Fibroblast of mammary gland (primary cell): ENCODE measurements around the gene LAT.
"Not testable (repeated sequence)": the region's sequence is repeated elsewhere in the genome, so short reads cannot be mapped to it uniquely, and the experiment has no call there.

Experiments used
- DNase-seq: peaks from one replicate; pipeline ENCODE4 v3.0.0-alpha.2; 2010; ENCODE audit warnings: low read depth
- H3K4me3 ChIP-seq: 2 replicates; pipeline ENCODE4 v1.5.1; 2011; ENCODE audit warnings: low read depth, mild to moderate bottlenecking, low read length, moderate library complexity; ENCODE audit not compliant: control insufficient read depth
- TF ChIP-seq, protein P1 (sequence below): conservative IDR thresholded peaks from 2 replicates; pipeline ENCODE4 v1.5.1; 2011; ENCODE audit warnings: low read depth, low read length, inconsistent platforms; ENCODE audit not compliant: control insufficient read depth, insufficient read depth

LAT gene

DNA sequence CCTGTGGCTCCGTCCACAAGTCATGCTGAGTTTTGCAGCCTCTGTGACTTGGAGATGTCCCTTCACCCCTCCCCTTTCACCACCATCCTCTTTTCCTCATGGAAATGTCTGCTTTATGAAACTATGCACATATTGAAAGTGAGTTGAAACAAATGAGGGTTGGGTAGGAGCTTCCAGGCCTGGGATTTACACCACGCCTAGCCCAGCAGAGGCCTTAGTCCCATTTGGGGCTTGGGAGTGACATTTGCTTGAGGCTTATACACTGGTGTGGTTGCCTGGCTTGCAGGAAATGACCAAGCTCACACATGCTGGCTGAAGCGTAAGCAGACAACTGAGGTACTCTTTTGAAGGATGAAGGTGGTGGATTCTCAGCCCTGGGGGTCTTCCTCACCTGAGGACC lies 20.8 kb upstream of the LAT start:
- TF ChIP-seq, protein P1, sequence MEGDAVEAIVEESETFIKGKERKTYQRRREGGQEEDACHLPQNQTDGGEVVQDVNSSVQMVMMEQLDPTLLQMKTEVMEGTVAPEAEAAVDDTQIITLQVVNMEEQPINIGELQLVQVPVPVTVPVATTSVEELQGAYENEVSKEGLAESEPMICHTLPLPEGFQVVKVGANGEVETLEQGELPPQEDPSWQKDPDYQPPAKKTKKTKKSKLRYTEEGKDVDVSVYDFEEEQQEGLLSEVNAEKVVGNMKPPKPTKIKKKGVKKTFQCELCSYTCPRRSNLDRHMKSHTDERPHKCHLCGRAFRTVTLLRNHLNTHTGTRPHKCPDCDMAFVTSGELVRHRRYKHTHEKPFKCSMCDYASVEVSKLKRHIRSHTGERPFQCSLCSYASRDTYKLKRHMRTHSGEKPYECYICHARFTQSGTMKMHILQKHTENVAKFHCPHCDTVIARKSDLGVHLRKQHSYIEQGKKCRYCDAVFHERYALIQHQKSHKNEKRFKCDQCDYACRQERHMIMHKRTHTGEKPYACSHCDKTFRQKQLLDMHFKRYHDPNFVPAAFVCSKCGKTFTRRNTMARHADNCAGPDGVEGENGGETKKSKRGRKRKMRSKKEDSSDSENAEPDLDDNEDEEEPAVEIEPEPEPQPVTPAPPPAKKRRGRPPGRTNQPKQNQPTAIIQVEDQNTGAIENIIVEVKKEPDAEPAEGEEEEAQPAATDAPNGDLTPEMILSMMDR, result no peak
- DNase-seq, result no peak
- H3K4me3 ChIP-seq, result no peak overlapping the region

DNA sequence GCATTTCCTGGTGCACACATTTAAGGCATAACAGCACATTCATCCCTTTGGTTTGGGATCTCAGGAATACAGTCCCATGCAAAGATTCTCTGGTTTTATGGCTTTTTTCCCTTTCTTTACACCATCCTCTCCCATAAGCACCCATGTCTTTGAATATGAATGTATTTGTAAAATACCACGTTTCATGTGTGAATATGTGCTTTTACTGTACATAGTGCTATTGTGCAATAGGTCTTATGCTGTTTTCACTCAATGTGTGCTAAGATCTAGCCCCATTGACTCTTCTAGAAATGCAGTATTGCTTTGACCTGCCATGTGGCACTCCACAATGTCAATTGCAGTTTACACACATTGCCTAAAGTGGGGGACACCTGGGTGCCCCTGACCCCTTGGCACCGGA lies 20.4 kb upstream of the LAT start:
- no peak overlapping the region for H3K4me3 ChIP-seq
- no peak for DNase-seq
- TF ChIP-seq, protein P1, result no peak

DNA sequence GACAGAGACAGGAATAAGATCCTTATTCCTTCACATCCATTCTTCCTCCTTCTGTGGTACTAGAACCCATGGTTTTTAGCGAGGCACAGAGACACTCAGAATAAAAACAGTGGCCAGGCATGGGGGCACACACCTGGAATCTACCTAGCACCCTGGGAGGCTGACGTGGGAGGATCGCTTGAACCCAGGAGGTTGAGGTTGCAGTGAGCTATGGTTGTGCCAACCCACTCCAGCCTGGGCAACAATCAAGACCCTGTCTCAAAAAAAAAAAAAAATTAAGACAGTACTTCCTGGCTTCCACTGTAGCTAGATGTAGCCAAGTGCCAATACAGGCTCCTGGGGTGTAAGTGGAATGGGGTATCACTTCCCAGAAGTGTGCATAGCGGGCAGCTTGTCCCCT lies 17.7 kb upstream of the LAT start:
- no peak overlapping the region for H3K4me3 ChIP-seq
- TF ChIP-seq, protein P1, result no peak
- DNase-seq, result no peak

DNA sequence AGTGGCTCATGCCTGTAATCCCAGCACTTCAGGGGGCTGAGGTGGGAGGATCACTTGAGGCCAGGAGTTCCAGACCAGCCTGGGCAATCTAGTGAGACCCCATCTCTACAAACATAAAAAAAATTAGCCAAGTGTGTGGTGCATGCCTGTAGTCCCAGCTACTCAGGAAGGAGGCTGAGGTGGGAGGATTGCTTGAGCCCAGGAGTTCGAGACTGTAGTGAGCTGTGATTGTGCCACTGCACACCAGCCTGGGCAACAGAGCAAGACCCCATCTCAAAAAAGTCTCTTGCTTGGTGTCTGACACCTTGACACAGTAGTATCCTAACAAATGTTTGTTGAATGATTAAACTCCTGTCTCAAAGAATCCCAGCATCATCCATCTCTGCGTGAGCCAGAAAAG lies 15.2 kb upstream of the LAT start:
- DNase-seq, H3K4me3 ChIP-seq: not testable (repeated sequence)

DNA sequence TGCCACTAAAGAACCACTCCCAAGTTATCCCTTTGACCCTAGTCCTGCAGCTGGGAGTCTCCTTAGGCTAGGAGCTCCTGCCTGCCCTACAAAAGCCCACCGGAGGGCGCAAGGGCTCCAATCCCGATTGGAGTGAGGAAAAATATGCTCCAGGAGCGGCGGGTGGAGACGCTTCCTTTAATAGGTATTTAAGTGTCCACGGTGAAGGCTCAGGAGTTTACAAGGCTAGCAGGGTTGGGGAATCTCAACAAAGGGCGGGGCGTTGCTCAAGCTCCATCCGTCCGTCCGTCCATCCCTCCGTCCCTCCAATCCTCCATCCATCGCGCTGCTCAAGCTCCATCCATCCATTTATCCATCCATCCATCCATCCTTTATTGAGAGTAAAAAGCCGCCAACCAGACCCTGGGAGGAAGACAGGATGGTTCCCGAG lies 10.8 kb upstream of the LAT start:
- TF ChIP-seq, protein P1, result peak; percentile 84
- peak overlapping the region; percentile 91 for H3K4me3 ChIP-seq
- DNase-seq, result peak; percentile 76

DNA sequence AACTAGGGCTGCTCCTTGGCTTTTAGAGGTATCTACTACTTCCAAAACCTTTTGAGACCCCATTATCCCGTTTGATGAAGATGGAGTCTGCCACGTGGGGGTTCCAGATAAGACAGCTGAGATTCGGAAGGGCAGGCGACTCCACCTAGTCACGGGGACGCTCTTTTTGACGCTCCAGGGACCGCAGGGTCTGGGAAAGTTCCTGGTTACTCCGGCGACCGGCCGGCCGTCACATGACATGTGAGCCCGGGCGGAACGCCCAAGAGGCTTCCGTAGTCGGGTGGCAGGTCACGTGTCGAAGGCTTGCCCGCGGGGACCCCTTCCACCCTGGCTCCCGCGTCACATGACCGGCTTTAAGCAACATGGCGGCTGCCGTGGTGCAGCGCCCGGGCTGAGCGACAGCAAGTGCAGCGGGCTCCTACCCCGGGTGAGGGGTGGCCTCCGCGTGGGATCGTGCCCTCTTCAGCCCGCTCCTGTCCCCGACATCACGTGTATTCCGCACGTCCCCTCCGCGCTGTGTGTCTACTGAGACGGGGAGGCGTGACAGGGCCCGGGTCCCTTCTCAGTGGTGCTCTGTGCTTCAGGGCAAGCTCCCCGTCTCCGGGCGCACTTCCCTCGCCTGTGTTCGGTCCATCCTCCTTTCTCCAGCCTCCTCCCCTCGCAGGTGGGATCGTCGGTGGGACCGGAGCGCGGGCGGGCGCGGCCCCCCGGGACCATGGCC lies 10.3 kb upstream of the LAT start, which contains the start of gene SPNS1:
Gene SPNS1, plus strand, starts transcription at position 342 of the 721 bp plus-strand sequence. Its CDS starts 374 bp downstream, at position 716.
- DNase-seq, result peak; percentile 96
- TF ChIP-seq, protein P1, result no peak
- H3K4me3 ChIP-seq, result peak within 1 kb of the TSS; percentile 91

DNA sequence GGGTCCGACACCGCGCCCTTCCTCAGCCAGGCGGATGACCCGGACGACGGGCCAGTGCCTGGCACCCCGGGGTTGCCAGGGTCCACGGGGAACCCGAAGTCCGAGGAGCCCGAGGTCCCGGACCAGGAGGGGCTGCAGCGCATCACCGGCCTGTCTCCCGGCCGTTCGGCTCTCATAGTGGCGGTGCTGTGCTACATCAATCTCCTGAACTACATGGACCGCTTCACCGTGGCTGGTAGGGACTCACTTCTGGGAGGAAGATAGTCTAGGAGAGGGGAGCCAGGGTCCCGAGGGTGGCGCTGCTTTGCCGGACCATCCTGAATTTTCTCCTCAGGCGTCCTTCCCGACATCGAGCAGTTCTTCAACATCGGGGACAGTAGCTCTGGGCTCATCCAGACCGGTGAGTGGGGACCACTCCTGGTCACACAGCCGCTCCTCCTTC lies 9.7 kb upstream of the LAT start:
- peak overlapping the region; percentile 91 for H3K4me3 ChIP-seq
- TF ChIP-seq, protein P1, result no peak
- DNase-seq, result no peak
